ENCODE data around the gene TSHZ2. TPM values are rescaled to one million over a fixed set of nuclear protein-coding genes. Genes with fewer than 3 reads are reported as not detected.

The TSHZ2 gene
- total RNA-seq, 3 donors from 2014 or later = 31.7 to 106 (median 59.6) TPM

DNA sequence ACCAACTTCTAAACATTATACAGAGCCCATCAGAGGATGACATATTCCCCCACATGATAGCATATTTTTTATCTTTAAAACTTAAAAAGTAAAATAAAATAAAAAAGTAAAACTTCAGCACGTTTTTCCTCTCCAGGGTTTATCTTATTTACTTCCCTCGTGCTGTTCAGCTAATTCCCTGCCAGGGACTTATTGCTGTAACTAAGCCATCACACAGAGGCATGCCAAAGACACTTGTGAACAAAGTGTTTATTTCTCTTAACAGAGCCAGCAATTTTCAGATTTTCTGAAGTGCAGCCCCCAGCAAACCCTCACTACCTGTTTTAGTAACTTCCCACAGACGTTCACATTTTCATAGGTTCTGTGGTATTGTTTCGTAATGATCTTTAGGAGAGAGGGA is 327.7 kb downstream of the TSHZ2 start:
- intact Hi-C loops (cut with DNase I; ENCODE audit: low total_unique reads) = no loop called here
- DNase-seq (ENCODE audit: low spot score in 2 of 2) = no peak
- TF ChIP-seq, protein P1, sequence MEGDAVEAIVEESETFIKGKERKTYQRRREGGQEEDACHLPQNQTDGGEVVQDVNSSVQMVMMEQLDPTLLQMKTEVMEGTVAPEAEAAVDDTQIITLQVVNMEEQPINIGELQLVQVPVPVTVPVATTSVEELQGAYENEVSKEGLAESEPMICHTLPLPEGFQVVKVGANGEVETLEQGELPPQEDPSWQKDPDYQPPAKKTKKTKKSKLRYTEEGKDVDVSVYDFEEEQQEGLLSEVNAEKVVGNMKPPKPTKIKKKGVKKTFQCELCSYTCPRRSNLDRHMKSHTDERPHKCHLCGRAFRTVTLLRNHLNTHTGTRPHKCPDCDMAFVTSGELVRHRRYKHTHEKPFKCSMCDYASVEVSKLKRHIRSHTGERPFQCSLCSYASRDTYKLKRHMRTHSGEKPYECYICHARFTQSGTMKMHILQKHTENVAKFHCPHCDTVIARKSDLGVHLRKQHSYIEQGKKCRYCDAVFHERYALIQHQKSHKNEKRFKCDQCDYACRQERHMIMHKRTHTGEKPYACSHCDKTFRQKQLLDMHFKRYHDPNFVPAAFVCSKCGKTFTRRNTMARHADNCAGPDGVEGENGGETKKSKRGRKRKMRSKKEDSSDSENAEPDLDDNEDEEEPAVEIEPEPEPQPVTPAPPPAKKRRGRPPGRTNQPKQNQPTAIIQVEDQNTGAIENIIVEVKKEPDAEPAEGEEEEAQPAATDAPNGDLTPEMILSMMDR (IDR thresholded peaks at IDR 0.05) = no peak
- TF ChIP-seq POLR2AphosphoS5 (IDR thresholded peaks at IDR 0.05) (no peak), POLR2A (IDR thresholded peaks at IDR 0.05) (no peak)
- Histone ChIP-seq H3K4me3 (no peak overlapping the region), H3K27ac (no peak overlapping the region), H3K36me3 (no peaks in the 10 kb centered on the region), H3K27me3 (no peaks in the 10 kb centered on the region), H3K9me3 (no peaks in the 10 kb centered on the region), H3K4me1 (no peaks in the 10 kb centered on the region)

DNA sequence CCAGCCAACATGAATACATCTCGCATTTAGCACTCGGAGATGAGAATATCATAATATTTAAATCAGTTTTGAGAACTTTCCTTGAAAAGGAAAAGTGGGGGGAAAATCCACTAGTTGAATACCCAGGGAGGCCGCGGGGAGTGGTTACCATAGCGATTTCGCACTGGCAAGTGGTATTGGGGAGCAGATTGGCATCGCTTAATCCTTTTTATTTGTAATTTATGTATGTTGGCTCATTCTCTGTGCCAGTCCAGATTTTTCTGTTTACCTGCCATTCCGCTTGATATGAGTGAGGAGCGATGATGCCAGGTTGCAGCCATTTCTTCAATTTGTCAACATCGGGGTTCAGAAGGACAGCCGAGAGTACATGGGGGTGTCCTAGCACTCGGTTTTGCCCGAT is 329.7 kb downstream of the TSHZ2 start:
- no peak for DNase-seq (ENCODE audit: low spot score in 2 of 2)
- no peaks in the 10 kb centered on the region for H3K27me3 ChIP-seq
- H3K36me3 ChIP-seq = no peaks in the 10 kb centered on the region
- no peak overlapping the region for H3K4me3 ChIP-seq
- no peak for TF ChIP-seq POLR2AphosphoS5 (IDR thresholded peaks at IDR 0.05)
- no peak for TF ChIP-seq POLR2A (IDR thresholded peaks at IDR 0.05)
- TF ChIP-seq, protein P1 (IDR thresholded peaks at IDR 0.05) = no peak
- no peaks in the 10 kb centered on the region for H3K9me3 ChIP-seq
- H3K27ac ChIP-seq = no peak overlapping the region
- intact Hi-C loops (cut with DNase I; ENCODE audit: low total_unique reads) = no loop called here
- no peaks in the 10 kb centered on the region for H3K4me1 ChIP-seq

DNA sequence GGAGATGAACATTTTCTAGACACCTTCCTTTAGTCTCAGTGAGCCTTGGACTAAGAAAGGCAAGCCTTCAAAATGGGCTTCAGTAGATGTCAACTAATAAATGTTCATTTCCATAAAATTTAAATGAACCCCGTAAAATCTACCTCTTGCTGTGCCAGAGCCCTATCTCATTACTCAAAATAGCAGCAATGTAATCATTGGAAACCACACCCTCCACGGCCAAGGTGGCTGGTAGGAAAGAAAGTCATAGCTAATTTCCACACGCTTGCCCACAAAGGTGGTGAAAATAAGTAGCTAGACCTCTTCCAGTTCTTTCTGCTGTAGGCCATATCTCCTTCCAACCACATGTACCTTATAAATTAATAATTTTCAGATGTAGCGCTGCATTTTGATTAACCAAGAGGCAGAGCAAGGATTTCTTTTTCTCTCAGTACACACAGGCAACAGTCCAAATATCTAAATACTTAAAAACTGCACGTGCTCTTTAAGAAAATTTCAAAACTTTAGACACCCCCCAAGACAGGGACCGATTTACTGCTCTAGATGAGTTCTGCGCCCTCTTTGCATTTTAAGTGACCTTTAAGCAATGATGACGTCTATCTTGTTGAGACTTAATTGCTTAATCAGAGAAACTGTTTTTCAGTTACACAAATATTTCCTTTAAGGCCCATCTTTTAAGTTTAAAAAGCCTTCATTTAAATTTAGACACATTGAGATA is 330.7 kb downstream of the TSHZ2 start:
- no peaks in the 10 kb centered on the region for H3K27me3 ChIP-seq
- no peak overlapping the region for H3K4me3 ChIP-seq
- no peaks in the 10 kb centered on the region for H3K36me3 ChIP-seq
- TF ChIP-seq POLR2A (IDR thresholded peaks at IDR 0.05) (no peak), POLR2AphosphoS5 (IDR thresholded peaks at IDR 0.05) (no peak)
- TF ChIP-seq, protein P1 (IDR thresholded peaks at IDR 0.05) = no peak
- DNase-seq (ENCODE audit: low spot score in 2 of 2) = no peak
- H3K27ac ChIP-seq = no peak overlapping the region
- no peaks in the 10 kb centered on the region for H3K9me3 ChIP-seq
- intact Hi-C loops (cut with DNase I; ENCODE audit: low total_unique reads) = no loop called here
- no peaks in the 10 kb centered on the region for H3K4me1 ChIP-seq

DNA sequence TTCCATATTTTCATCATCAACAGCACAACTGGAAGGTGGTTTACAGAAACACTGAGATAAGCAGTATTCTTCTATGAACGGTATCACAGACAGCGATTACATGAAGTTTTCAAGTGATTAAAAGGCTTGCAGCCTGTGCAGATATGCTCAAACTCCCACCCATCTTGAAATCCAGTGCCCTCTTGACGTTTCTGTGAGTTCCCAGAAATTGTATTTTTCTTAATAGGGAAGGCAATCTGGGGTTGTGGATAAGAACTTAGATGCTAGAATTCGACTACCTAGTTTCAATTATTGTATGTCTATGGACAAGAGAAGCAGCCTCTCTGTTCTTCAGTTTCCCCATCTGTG is 331.2 kb downstream of the TSHZ2 start:
- no peak for TF ChIP-seq POLR2AphosphoS5 (IDR thresholded peaks at IDR 0.05)
- TF ChIP-seq, protein P1 (IDR thresholded peaks at IDR 0.05) = no peak
- no peak for TF ChIP-seq POLR2A (IDR thresholded peaks at IDR 0.05)
- Histone ChIP-seq H3K4me3 (no peak overlapping the region), H3K27me3 (no peaks in the 10 kb centered on the region), H3K27ac (no peak overlapping the region), H3K9me3 (no peaks in the 10 kb centered on the region), H3K36me3 (no peaks in the 10 kb centered on the region), H3K4me1 (no peaks in the 10 kb centered on the region)
- no peak for DNase-seq (ENCODE audit: low spot score in 2 of 2)
- intact Hi-C loops (cut with DNase I; ENCODE audit: low total_unique reads) = no loop called here

DNA sequence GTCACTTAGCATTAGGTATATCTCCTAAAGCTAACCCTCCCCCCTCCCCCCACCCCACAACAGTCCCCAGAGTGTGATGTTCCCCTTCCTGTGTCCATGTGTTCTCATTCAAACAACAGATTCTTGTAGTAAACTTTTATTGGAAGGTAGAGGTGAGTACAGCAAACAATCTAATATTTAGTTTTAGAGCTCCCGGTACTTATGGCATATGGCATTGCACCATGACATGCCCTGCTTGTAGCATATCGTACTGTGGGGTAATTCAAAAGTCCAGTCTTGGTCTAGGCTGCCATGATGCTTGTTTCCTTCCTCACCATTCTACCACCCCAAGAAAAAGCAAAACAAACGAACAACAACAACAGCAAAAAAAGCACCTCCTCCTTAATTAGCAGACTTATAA is 332.0 kb downstream of the TSHZ2 start:
- no peak for DNase-seq (ENCODE audit: low spot score in 2 of 2)
- no peaks in the 10 kb centered on the region for H3K4me1 ChIP-seq
- intact Hi-C loops (cut with DNase I; ENCODE audit: low total_unique reads) = no loop called here
- H3K36me3 ChIP-seq = no peaks in the 10 kb centered on the region
- no peaks in the 10 kb centered on the region for H3K27me3 ChIP-seq
- H3K9me3 ChIP-seq = no peaks in the 10 kb centered on the region
- H3K27ac ChIP-seq = no peak overlapping the region
- TF ChIP-seq POLR2A (IDR thresholded peaks at IDR 0.05) = no peak
- TF ChIP-seq, protein P1 (IDR thresholded peaks at IDR 0.05) = no peak
- no peak for TF ChIP-seq POLR2AphosphoS5 (IDR thresholded peaks at IDR 0.05)
- H3K4me3 ChIP-seq = no peak overlapping the region

All from breast epithelium (tissue), 4 donors.